GM18858 (cell line): Measurements from ENCODE around the gene PNPLA2.

Source experiments
- ATAC-seq: cut with Tn5 transposase; IDR thresholded peaks from one replicate; pipeline ENCODE4 v1.9.1; 2021; ENCODE audit not compliant: unreplicated experiment

PNPLA2 gene

GRCh38 chr11:829176-829846 is 10.6 kb downstream of the PNPLA2 start:
- ATAC-seq, result no peak

GRCh38 chr11:829847-830294 is 11.2 kb downstream of the PNPLA2 start:
- no peak for ATAC-seq

DNA sequence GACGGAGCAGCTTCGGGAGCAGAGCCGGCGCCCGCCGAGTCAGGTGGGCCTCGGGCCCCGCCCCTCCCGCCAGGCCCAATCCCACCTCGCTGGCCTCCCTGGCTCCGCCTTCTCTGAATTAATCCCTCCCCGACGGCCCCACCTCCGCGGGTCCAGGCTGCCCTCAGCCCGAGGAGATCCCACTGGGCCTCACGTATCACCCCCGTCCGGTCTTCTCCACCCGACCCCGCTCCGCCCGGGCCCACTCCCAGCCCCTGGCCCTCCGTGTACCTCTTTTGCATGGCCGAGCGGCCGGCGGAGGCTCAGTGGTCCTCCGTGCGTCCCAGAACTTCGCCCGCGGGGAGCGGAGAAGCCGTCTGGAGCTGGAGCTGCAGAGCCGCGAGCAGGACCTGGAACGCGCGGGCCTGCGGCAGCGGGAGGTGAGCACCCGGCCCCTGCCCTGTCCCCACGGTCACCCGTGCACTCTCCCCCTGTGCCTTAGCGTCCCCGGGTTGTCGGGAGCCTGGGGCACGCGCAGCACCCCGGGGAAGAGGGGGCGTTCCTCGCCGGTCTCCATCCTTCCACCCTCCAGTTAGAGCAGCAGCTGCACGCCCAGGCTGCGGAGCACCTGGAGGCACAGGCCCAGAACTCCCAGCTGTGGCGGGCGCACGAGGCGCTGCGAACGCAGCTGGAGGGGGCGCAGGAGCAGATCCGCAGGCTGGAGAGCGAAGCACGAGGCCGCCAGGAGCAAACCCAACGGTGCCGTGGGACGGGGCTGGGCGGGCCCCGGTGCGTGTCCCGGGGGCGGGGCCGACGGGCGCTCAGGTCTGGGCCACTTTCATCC is 11.8 kb downstream of the PNPLA2 start:
- ATAC-seq, result no peak

DNA sequence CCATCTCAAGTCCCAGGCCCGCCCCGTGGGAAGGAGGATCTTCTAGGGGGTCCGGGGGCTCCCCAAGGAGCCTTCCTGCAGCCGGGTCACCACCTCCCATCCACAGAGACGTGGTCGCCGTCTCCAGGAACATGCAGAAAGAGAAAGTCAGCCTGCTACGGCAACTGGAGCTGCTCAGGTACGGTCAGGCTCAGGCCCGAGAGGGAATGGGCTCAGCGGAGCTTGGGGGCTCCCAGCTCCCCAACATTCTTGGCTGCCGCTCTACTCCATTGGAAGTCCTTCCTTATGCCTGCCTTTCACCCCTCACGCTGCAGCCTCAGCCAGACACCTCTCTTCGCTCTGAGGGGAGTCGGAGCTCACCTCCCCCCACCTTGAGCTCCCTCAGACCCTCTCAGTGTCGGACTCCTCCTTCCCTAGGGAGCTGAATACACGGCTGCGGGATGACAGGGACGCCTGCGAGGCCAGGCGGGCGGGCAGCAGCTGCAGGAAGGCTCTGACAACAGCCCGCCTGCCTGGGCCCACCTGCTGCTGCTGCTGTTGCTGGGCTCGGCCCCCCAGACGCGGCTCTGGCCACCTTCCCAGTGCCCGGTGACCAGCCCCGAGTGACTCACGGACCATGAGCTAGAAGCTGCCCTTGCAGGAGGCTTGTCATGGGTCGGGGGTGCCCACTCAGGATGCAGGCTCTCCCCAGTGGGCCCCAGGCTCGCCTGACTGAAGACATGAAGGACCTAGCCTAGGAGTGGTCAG is 12.6 kb downstream of the PNPLA2 start:
- ATAC-seq, result no peak

- no peak for ATAC-seq
These were observed 13.3 kb downstream of the PNPLA2 start for GRCh38 chr11:831961-832528.

DNA sequence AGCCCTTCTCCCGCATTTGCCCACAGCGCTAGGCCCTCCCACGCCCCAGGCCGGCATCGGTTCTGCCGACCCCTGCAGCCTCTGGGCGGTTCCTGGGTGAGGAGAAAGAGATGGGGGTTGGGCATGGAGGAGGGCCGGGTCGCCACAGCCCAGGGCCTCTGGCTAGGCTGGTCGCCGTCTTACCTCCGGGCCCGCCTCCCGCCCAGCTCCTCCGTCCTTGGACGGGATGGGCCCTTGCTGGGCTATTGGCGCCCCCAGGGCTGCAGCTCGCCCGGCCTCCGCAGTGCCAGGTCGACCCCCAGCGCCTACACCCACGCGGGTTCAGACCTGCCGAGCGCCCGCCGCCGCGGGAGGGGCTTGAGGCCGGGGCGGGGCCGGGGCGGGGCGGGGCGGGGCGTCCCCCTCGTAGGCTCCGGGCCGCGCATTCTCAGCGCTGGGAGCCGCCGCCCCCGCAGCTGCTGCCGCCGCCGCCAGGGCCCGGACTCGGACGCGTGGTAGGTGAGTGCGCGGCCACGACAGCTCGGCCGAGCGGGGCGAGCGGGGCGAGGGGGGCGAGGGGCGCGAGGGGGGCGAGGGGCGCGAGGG is 13.9 kb downstream of the PNPLA2 start, which contains the start of gene CD151:
Gene CD151, plus strand, starts transcription at position 424 of the 585 bp plus-strand sequence. CDS start 3,118 bp downstream, outside the sequence.
- no peak for ATAC-seq

DNA sequence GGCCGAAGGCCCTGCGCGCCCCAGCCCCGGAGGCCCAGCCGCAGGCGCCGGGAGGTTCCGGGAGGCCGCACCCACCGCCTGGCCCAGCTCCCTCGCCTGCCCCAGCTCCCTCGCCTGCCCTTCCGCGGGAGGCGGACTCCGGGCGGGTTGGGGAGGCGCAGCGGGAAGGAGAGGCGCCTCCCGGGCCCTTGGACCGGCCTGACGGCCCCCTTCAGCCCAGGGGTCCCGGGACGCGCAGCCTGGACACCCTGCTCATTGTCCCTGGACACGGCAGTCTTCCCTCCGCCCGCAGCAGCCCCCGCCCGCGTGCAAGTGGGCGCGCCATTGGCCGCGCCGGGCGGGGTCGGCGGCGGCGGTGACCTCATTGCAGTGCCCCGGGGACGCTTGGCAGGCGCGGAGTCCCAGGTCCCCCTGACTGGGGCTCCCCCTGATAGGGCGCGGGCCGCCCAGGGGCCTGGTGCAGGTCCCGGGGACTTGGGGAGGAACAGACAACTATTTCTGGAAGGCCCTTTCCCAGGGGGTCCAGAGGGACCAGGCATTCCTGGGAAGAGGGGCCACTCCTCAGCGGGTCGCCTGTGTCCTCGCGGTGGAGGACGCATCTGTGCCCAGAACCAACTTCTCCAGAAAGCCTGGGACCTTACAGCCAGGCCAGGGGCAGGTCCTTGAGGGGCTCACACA is 14.5 kb downstream of the PNPLA2 start:
- no peak for ATAC-seq

DNA sequence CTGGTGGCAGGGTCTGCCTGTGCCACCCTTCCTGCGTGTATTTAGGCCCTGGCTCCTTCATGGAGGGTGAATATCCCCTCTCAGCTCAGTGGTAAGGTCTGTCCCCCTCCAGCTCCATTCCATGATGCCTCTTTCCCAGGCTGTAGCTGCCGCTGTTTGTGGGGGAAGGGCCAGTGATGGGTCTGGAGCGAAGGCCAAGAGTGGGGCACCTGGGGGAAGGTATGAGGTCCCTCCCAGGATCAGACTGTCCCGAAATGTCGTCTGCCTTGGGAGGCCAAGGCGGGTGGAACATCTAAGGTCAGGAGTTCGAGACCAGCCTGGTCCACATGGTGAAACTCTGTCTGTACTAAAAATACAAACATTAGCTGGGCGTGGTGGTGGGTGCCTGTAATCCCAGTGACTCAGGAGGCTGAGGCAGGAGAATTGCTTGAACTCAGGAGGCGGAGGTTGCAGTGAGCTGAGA is 15.2 kb downstream of the PNPLA2 start:
- ATAC-seq, result no peak

DNA sequence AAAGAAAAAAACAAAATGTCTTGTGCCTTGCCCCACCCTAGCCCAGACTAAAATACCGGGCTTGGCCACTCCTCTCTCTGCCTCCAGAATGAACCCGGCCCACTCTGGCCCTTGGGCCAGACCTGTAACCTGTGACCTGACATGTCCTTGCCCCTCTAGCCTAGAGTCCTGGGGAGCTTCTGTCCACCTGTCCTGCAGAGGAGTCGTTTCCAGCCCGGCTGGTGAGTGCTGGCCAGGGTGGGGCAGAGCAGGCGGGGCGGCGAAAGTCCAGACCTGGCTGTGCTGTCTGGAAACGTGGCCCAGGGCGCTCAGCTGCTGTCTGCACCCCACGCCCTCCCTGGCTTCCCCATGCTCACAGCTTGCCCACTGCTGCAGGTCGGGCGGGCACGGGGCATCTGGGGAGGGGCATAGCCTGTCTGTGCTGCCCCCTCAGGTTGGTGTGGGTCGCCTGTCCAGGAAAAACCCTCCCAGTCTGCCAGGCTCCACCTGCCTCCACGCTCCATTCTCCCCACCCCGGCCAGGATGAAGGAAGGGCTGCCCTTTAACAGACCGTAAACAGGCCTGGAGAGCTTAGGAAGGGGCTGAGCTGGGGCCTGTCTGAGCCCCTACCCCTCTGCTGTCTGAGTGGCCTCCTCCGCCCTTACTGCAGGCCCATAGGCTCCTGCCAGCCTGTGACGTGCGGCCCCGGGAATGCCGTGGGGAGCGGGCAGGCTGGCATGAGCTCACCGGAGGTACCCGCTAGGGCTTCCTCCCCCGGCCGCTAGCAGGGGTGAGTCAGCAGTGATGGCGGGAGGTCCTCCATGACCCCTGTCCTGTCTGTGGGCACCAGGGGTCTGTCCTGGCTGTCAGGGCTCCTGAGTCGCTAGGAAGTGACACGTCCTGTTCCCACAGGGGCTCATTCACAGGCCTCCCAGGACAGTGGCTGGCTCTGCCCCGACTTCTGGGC is 15.9 kb downstream of the PNPLA2 start:
- no peak for ATAC-seq

- no peak for ATAC-seq
These were observed 17.6 kb downstream of the PNPLA2 start for GRCh38 chr11:836274-836673.

GRCh38 chr11:836700-837099 is 18.0 kb downstream of the PNPLA2 start:
- no peak for ATAC-seq

- ATAC-seq, result no peak
These were observed 18.7 kb downstream of the PNPLA2 start for GRCh38 chr11:837189-837989.

DNA sequence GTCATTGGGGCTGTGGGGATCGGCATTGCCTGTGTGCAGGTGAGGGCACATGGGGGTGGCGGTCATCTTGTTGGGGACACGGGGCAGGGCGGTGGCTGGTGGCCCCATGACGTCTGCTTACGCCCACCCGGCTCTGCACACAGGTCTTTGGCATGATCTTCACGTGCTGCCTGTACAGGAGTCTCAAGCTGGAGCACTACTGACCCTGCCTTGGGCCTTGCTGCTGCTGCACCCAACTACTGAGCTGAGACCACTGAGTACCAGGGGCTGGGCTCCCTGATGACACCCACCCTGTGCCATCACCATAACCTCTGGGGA is 19.2 kb downstream of the PNPLA2 start:
- no peak for ATAC-seq

DNA sequence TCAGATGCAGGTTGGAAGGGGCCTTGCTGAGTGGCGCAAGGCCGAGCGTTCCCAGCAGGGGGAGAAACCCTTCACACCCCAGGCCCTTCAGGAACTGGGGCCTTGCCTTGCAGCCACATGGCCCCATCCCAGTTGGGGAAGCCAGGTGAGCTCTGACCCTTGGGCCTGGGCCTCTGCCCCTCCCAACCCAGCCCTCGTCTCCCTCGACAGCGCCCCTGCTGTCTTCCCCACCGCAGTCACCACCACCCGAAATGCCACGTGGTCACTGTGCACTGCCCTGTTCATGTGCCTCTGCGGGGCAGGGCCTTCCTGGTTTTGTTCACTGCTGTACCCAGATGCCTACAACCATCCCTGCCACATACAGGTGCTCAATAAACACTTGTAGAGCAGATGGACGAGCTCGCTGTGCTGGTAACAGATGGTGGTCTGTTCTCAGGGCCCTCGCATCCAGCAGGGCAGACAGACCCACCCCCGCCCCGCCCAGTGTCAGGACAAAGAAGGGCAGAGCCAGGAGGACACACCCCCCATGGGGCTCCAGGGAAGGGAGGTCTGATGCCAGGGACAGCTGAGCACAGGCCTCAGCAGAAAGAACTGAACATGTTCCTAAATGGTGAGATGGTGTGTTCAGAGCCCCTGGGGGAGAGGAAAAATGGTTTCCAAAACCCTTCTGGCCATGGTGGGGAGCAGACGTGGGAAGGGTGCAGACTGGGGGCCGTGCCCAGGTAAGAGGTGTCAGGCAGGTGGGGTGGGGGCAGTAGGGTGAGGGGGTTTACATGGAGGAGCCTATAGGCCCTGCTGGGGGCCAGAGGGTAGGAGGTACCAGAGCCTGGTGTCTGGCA is 19.9 kb downstream of the PNPLA2 start:
- no peak for ATAC-seq

- ATAC-seq, result no peak
These were observed 20.5 kb downstream of the PNPLA2 start for GRCh38 chr11:839280-839623.

GRCh38 chr11:839875-840617 is 21.3 kb downstream of the PNPLA2 start:
- ATAC-seq, result no peak

DNA sequence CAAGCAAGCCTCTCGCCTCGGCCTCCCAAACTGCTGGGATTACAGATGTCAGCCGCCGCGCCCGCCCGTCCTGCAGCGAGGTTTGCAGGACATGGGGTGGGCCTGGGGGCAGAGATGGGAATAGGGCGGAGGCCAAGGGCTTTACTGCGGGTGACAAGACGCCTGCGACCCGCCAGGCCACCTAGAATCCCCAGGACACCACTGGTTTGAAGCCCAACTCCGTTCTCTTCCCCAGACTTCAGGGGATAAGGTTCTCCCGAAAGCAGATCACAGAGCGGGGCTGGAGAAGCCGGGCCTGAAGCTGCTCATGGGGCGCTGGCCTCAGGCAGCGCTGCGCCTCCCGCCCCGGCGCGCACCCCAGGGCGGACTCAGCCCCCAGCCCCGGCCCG is 23.3 kb downstream of the PNPLA2 start:
- no peak for ATAC-seq
